ENCODE data around the gene LIAS.

LIAS gene

GRCh38 chr4:39427520-39428114, 31.2 kb upstream of the LIAS start:
- no peak for DNase-seq (ENCODE audit: low read depth)
- no peak overlapping the region for H3K4me3 ChIP-seq (ENCODE audit: low read depth, low read length)

GRCh38 chr4:39429476-39430334, 29.2 kb upstream of the LIAS start:
- TF ChIP-seq CTCF (IDR thresholded peaks at IDR 0.05; ENCODE audit: control insufficient read depth, extremely low read depth, insufficient read depth) = no peak
- no peak overlapping the region for H3K4me3 ChIP-seq (ENCODE audit: low read depth, low read length)
- no peak for DNase-seq (ENCODE audit: low read depth)

More at GRCh38 chr4:39427520-39428114, 31.2 kb upstream of the LIAS start:
- TF ChIP-seq CTCF (IDR thresholded peaks at IDR 0.05; ENCODE audit: control insufficient read depth, extremely low read depth, insufficient read depth) = no peak

GRCh38 chr4:39433878-39434492, 24.9 kb upstream of the LIAS start:
- no peak overlapping the region for H3K4me3 ChIP-seq (ENCODE audit: low read depth, low read length)
- no peak for DNase-seq (ENCODE audit: low read depth)
- no peak for TF ChIP-seq CTCF (IDR thresholded peaks at IDR 0.05; ENCODE audit: control insufficient read depth, extremely low read depth, insufficient read depth)

GRCh38 chr4:39435659-39436563, 22.9 kb upstream of the LIAS start:
- no peak for DNase-seq (ENCODE audit: low read depth)
- no peak overlapping the region for H3K4me3 ChIP-seq (ENCODE audit: low read depth, low read length)
- peak; percentile 51 for TF ChIP-seq CTCF (IDR thresholded peaks at IDR 0.05; ENCODE audit: control insufficient read depth, extremely low read depth, insufficient read depth)

GRCh38 chr4:39441593-39441992, 17.3 kb upstream of the LIAS start:
- DNase-seq (ENCODE audit: low read depth) = no peak
- TF ChIP-seq CTCF (IDR thresholded peaks at IDR 0.05; ENCODE audit: control insufficient read depth, extremely low read depth, insufficient read depth) = no peak
- no peak overlapping the region for H3K4me3 ChIP-seq (ENCODE audit: low read depth, low read length)

- H3K4me3 ChIP-seq (ENCODE audit: low read depth, low read length) = no peak overlapping the region
- no peak for TF ChIP-seq CTCF (IDR thresholded peaks at IDR 0.05; ENCODE audit: control insufficient read depth, extremely low read depth, insufficient read depth)
- DNase-seq (ENCODE audit: low read depth) = no peak
These were observed 15.9 kb upstream of the LIAS start for GRCh38 chr4:39442998-39443397.

Data from LNCaP clone FGC (cell line).